Measurements from ENCODE around the gene SENP5. TPM values are rescaled to one million over a fixed set of nuclear protein-coding genes. Genes with fewer than 3 reads are reported as not detected.

The SENP5 gene
- total RNA-seq, 1 experiment from 2014 or later: 27.6 TPM

DNA sequence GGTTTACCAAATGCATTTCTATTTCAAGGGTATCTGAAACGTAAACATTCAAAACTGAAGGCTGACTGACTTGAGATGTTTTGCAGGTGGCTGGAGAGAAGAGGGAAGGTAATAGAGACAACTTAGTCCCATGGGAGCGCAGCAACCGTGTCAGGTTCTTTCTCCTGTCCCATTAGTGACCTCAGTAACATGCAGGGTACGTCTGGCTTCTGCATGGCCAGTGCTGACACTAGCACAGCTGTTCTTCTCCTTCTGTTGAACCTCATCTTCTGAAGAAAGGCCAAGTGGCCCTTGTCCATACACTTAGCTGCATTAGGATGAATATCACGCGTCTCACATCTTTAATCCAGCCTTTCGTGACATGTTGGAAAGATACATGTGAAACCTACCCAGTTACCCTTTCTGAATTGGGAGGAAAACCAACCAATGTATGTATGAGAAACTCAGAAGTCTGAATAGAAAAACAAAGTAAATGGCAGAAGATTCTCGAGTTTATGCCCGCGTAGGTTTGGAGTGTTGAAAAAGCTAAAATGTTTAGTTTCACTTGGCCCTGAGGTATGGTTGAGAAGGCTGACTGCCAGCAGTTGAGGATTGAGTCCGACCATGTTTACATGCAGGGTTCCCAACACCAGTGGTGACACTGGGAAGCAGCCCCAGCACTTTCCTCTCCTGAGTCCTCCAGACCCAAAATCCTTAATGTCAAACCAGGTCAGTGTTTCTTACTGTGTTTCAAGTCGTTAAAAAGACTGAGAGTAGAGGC is 64.3 kb downstream of the SENP5 start:
- no peaks in the 10 kb centered on the region for H3K9me2 ChIP-seq (ENCODE audit: insufficient read depth)
- no peak overlapping the region for H3K4me2 ChIP-seq (ENCODE audit: low read length)
- H3K4me1 ChIP-seq (ENCODE audit: control insufficient read depth in 1 of 2, insufficient read depth in 2 of 2, low read length in 2 of 2): no peaks in the 10 kb centered on the region
- ATAC-seq: no peak
- TF ChIP-seq POLR2AphosphoS5 (IDR thresholded peaks at IDR 0.05; ENCODE audit: low read depth, low read length): no peak
- no peak for TF ChIP-seq SRF (IDR thresholded peaks at IDR 0.05; ENCODE audit: low read depth)
- no peak for TF ChIP-seq SP1 (IDR thresholded peaks at IDR 0.05; ENCODE audit: low read depth)
- no peak for TF ChIP-seq FOSL1 (IDR thresholded peaks at IDR 0.05; ENCODE audit: low read depth)
- H2AFZ ChIP-seq (ENCODE audit: low read depth, low read length, poor library complexity, severe bottlenecking): no peak overlapping the region
- H3K9me3 ChIP-seq (ENCODE audit: control insufficient read depth in 1 of 2, insufficient read depth in 1 of 2, low read depth in 1 of 2, low read length in 2 of 2): no peaks in the 10 kb centered on the region
- no TSS peak for BruUV-seq (replicated peaks)
- H3K9ac ChIP-seq (ENCODE audit: low read length): no peak overlapping the region
- CTCF ChIA-PET: no interaction called here
- intact Hi-C loops (cut with micrococcal nuclease): no loop called here
- peaks cover 34 to 48% of the 10 kb centered on the region in 2 experiments for H3K36me3 ChIP-seq (ENCODE audit: control insufficient read depth in 1 of 2, insufficient read depth in 2 of 2, low read length in 2 of 2)
- POLR2A ChIA-PET: no interaction called here
- no peak for DNase-seq (ENCODE audit: low read depth, low spot score)
- H3K4me3 ChIP-seq (replicated peaks in 1 of 2; ENCODE audit: low read depth in 1 of 2, low read length in 2 of 2): no peak overlapping the region
- RAD21 ChIA-PET (ENCODE audit: low non-redundant PET in 1 of 2, low total read pairs in 2 of 2, uncharacterized antibody in 2 of 2, unreplicated experiment in 2 of 2): no interaction called here
- H3K27me3 ChIP-seq (ENCODE audit: insufficient read depth, low read length): no peaks in the 10 kb centered on the region
- H3K79me2 ChIP-seq (ENCODE audit: insufficient read depth, low read length): peaks cover 9% of the 10 kb centered on the region
- H3K27ac ChIP-seq (ENCODE audit: low read depth, low read length): no peak overlapping the region
- H4K20me1 ChIP-seq (ENCODE audit: insufficient read depth): no peaks in the 10 kb centered on the region

GRCh38 chr3:196932600-196932999 is 64.9 kb downstream of the SENP5 start:
- no peak overlapping the region for H2AFZ ChIP-seq (ENCODE audit: low read depth, low read length, poor library complexity, severe bottlenecking)
- no TSS peak for BruUV-seq (replicated peaks)
- no peak overlapping the region for H3K4me2 ChIP-seq (ENCODE audit: low read length)
- intact Hi-C loops (cut with micrococcal nuclease): no loop called here
- no peaks in the 10 kb centered on the region for H3K9me3 ChIP-seq (ENCODE audit: control insufficient read depth in 1 of 2, insufficient read depth in 1 of 2, low read depth in 1 of 2, low read length in 2 of 2)
- no peak overlapping the region for H3K4me3 ChIP-seq (replicated peaks in 1 of 2; ENCODE audit: low read depth in 1 of 2, low read length in 2 of 2)
- H3K4me1 ChIP-seq (ENCODE audit: control insufficient read depth in 1 of 2, insufficient read depth in 2 of 2, low read length in 2 of 2): no peaks in the 10 kb centered on the region
- H4K20me1 ChIP-seq (ENCODE audit: insufficient read depth): no peaks in the 10 kb centered on the region
- TF ChIP-seq SIN3A (IDR thresholded peaks at IDR 0.05; ENCODE audit: low read depth) (no peak), CTCF (IDR thresholded peaks at IDR 0.05 in 2 of 3, conservative IDR thresholded peaks at IDR 0.05 in 1 of 3; ENCODE audit: borderline replicate concordance in 1 of 3, insufficient read depth in 1 of 3, low read depth in 2 of 3, low read length in 2 of 3) (no peak), FOSL1 (IDR thresholded peaks at IDR 0.05; ENCODE audit: low read depth) (no peak), SRF (IDR thresholded peaks at IDR 0.05; ENCODE audit: low read depth) (no peak), CEBPB (IDR thresholded peaks at IDR 0.05; ENCODE audit: low read depth) (no peak), RAD21 (IDR thresholded peaks at IDR 0.05; ENCODE audit: low read depth) (no peak), JUND (IDR thresholded peaks at IDR 0.05) (no peak)
- TF ChIP-seq, protein P1, sequence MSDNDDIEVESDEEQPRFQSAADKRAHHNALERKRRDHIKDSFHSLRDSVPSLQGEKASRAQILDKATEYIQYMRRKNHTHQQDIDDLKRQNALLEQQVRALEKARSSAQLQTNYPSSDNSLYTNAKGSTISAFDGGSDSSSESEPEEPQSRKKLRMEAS (IDR thresholded peaks at IDR 0.05): no peak
- TF ChIP-seq, protein P2, sequence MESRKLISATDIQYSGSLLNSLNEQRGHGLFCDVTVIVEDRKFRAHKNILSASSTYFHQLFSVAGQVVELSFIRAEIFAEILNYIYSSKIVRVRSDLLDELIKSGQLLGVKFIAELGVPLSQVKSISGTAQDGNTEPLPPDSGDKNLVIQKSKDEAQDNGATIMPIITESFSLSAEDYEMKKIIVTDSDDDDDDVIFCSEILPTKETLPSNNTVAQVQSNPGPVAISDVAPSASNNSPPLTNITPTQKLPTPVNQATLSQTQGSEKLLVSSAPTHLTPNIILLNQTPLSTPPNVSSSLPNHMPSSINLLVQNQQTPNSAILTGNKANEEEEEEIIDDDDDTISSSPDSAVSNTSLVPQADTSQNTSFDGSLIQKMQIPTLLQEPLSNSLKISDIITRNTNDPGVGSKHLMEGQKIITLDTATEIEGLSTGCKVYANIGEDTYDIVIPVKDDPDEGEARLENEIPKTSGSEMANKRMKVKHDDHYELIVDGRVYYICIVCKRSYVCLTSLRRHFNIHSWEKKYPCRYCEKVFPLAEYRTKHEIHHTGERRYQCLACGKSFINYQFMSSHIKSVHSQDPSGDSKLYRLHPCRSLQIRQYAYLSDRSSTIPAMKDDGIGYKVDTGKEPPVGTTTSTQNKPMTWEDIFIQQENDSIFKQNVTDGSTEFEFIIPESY (IDR thresholded peaks at IDR 0.05; ENCODE audit: extremely low read depth, insufficient replicate concordance, low read length): no peak
- no peak overlapping the region for H3K9ac ChIP-seq (ENCODE audit: low read length)
- H3K79me2 ChIP-seq (ENCODE audit: insufficient read depth, low read length): peaks cover 15% of the 10 kb centered on the region
- DNase-seq (ENCODE audit: low read depth, low spot score) (no peak), ATAC-seq (no peak)
- peaks cover 40 to 52% of the 10 kb centered on the region in 2 experiments for H3K36me3 ChIP-seq (ENCODE audit: control insufficient read depth in 1 of 2, insufficient read depth in 2 of 2, low read length in 2 of 2)
- ChIA-PET CTCF (no interaction called here), RAD21 (ENCODE audit: low non-redundant PET in 1 of 2, low total read pairs in 2 of 2, uncharacterized antibody in 2 of 2, unreplicated experiment in 2 of 2) (interaction anchor here in 1 of 2 experiments (0.7 kb wide), 1 partner anchor 9 kb away, joined by 4 read pairs; the partner anchor contains the start of gene NCBP2), POLR2A (no interaction called here)
- H3K27ac ChIP-seq (ENCODE audit: low read depth, low read length): no peak overlapping the region
- no peaks in the 10 kb centered on the region for H3K9me2 ChIP-seq (ENCODE audit: insufficient read depth)
- H3K27me3 ChIP-seq (ENCODE audit: insufficient read depth, low read length): no peaks in the 10 kb centered on the region

Measured in HCT116 (cell line).